CD4-positive, CD25-positive, alpha-beta regulatory T cell (primary cell): ENCODE results near the gene MYO7A. TPM values are rescaled to one million over a fixed set of nuclear protein-coding genes. Genes with fewer than 3 reads are reported as not detected.
A peak's percentile ranks its signal among the peaks of the same experiment; 100 is the strongest.

Source experiments
- ATAC-seq, 2 donors: fragments of 150-1000 bp; cut with Tn5 transposase; one replicate each; pipeline ENCODE4 v1.10.0; 2021; ENCODE audit warnings: low read depth in 2 of 2, moderate number of reproducible peaks in 2 of 2, moderate library complexity in 1 of 2
- DNase-seq, 3 donors: peaks; one replicate each; pipeline versions ENCODE4 v3.0.0 to v3.0.0-alpha.2; 2012 to 2022; ENCODE audit warnings: mixed read lengths in 1 of 3
- H3K27ac ChIP-seq: one replicate; pipeline ENCODE4 v1.7.0; 2013; ENCODE audit warnings: mild to moderate bottlenecking, low read length; ENCODE audit not compliant: insufficient read depth, poor library complexity, severe bottlenecking
- H3K27me3 ChIP-seq: one replicate; pipeline ENCODE4 v1.7.0; 2013; ENCODE audit warnings: low read length; ENCODE audit not compliant: control insufficient read depth, insufficient read depth
- H3K36me3 ChIP-seq: one replicate; pipeline ENCODE4 v1.7.0; 2013; ENCODE audit warnings: mild to moderate bottlenecking, low read length, moderate library complexity; ENCODE audit not compliant: control insufficient read depth, insufficient read depth
- H3K4me1 ChIP-seq: 2 replicates; pipeline ENCODE4 v1.7.0; 2013; ENCODE audit warnings: mild to moderate bottlenecking, low read length; ENCODE audit not compliant: insufficient read depth, control insufficient read depth, poor library complexity, severe bottlenecking
- H3K4me3 ChIP-seq: one replicate; pipeline ENCODE4 v1.7.0; 2013; ENCODE audit warnings: low read depth, mild to moderate bottlenecking, low read length, moderate library complexity
- H3K9me3 ChIP-seq, 2 experiments: 1 replicate in 1 of 2; 2 replicates in 1 of 2; pipeline ENCODE4 v1.7.0; 2013; ENCODE audit warnings: low read length in 2 of 2, mild to moderate bottlenecking in 1 of 2, moderate library complexity in 1 of 2; ENCODE audit not compliant: control insufficient read depth in 2 of 2
- H3K27ac Mint-ChIP-seq, 3 donors: one replicate each; pipeline ENCODE4 v1.8.0; 2020 to 2022; ENCODE audit warnings: mild to moderate bottlenecking in 3 of 3, mixed read lengths in 3 of 3, moderate library complexity in 2 of 3
- H3K27me3 Mint-ChIP-seq: one replicate; pipeline ENCODE4 v1.8.0; 2022; ENCODE audit warnings: mild to moderate bottlenecking, mixed read lengths
- H3K36me3 Mint-ChIP-seq: one replicate; pipeline ENCODE4 v1.8.0; 2020; ENCODE audit warnings: mixed read lengths
- H3K4me1 Mint-ChIP-seq, 4 donors: one replicate each; pipeline ENCODE4 v1.8.0; 2020 to 2022; ENCODE audit warnings: mixed read lengths in 4 of 4, mild to moderate bottlenecking in 1 of 4
- H3K4me3 Mint-ChIP-seq, 4 donors: one replicate each; pipeline ENCODE4 v1.8.0; 2020 to 2022; ENCODE audit warnings: mild to moderate bottlenecking in 4 of 4, mixed read lengths in 4 of 4, moderate library complexity in 3 of 4
- H3K9me3 Mint-ChIP-seq, 7 donors: one replicate each; pipeline ENCODE4 v1.8.0; 2020 to 2022; ENCODE audit warnings: mixed read lengths in 7 of 7, mild to moderate bottlenecking in 3 of 7, moderate library complexity in 2 of 7
- polyA plus RNA-seq, 4 donors: library from polyadenylated mRNA; unstranded; fragments of 300-500 nt; fragmentation: Illumina TruSeq; gene quantifications; one replicate each; pipeline ENCODE4 v1.2.3, GENCODE V29; 2021
- total RNA-seq: library from RNA; stranded (reverse); gene quantifications from one replicate; pipeline ENCODE4 v1.2.3, GENCODE V29; 2022

The MYO7A gene
- total and polyA plus RNA-seq, 5 donors from 2014 or later = 0.12 to 0.84 (median 0.18) TPM; not detected in 1

DNA sequence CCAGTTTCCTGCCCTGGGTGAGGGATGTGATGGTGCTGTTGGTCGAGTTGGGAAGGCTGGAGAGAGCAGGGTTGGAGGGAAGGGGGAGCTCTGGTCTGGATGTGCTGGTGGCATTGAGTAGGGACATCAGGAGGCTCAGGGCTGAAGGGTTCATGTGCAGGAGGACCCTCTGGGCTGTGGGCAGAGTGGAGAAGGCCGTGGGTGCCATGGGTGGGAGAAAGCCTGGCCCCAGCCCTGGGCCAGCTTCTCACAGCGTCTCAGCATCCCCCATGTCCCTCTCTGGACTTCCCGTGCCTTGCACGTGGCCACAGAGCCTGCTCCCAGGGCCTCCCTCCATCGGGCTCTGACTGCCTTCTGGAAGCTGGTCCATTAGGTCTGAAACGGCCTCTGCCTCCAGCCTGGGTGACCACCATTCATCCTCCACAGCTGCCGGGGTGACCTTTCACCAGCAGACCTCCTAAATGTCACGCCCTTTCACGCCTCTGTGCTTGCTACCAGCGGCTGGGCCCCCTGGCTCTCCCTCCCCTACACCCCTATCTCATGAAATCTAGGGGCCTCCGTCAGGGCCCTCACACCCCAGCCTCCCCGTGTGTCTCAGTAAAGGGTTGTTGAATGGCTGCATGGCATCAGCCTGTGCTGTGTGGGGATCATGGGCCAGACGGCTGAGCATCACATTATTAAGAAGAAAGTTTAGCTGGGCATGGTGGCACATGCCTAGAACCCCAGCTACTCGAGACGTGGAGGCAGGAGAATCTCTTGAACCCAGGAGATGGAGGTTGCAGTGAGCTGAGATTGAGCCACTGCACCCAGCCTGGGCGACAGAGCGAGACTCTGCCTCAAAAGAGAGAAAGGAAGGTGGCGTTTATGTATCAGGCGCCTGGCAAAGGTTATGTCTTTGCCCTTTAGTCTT, 25.5 kb downstream of the MYO7A start:
- Histone ChIP-seq H3K4me3 (no peak overlapping the region), H3K9me3 (no peaks in the 10 kb centered on the region), H3K27me3 (no peaks in the 10 kb centered on the region), H3K27ac (no peak overlapping the region), H3K36me3 (no peaks in the 10 kb centered on the region), H3K4me1 (peaks cover 31% of the 10 kb centered on the region)
- no peak for ATAC-seq
- Mint-ChIP-seq H3K27me3 (no peaks in the 10 kb centered on the region), H3K36me3 (no peaks in the 10 kb centered on the region), H3K27ac (peak overlapping the region; percentile 78 to 96 (median 82)), H3K9me3 (no peaks in the 10 kb centered on the region), H3K4me1 (peaks cover 0 to 31% (median 19%) of the 10 kb centered on the region in 4 donors), H3K4me3 (no peak overlapping the region)
- no peak for DNase-seq

DNA sequence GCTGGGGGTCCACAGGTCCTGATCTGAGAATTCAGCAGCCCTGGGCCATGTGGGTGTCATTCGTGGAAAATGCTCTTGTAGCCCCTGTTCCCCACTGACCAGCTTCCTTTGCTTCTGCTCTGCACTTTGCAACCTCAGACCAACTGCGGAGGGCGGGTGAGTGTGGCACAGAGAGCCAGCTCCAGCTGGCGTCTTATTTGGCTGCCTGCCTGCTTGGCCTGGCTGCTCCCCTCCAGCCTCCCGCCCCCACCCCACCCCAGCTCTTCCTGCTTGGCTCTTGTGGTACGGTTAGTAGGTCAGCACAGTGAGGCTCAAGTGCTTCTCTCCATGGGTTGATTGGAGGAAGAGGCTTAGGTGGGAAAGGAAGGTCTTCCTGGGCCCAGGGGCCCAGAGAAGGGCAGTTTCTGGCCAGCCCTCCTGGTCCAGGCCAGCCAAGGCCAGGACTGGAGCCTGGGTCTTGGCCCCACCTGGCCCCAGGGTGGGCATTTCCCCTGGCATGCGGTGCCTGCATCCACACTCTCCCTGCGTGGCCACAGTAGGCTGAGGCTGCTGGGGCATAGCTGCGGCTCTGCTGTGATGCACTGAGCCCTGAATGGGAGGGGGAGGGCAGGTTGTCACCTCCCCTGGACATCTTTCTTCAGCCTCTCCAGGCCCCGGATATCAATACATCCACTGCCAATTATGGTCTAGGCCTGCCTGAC, 26.5 kb downstream of the MYO7A start:
- peaks cover 0 to 31% (median 19%) of the 10 kb centered on the region in 4 donors for H3K4me1 Mint-ChIP-seq
- Histone ChIP-seq H3K36me3 (no peaks in the 10 kb centered on the region), H3K27me3 (no peaks in the 10 kb centered on the region), H3K4me3 (no peak overlapping the region), H3K4me1 (peaks cover 31% of the 10 kb centered on the region), H3K9me3 (no peaks in the 10 kb centered on the region), H3K27ac (no peak overlapping the region)
- no peaks in the 10 kb centered on the region for H3K36me3 Mint-ChIP-seq
- H3K4me3 Mint-ChIP-seq = no peak overlapping the region
- no peaks in the 10 kb centered on the region for H3K9me3 Mint-ChIP-seq
- DNase-seq (no peak), ATAC-seq (no peak)
- H3K27me3 Mint-ChIP-seq = no peaks in the 10 kb centered on the region
- peak overlapping the region in 2 of 3 donors; percentile 9 to 46 for H3K27ac Mint-ChIP-seq

DNA sequence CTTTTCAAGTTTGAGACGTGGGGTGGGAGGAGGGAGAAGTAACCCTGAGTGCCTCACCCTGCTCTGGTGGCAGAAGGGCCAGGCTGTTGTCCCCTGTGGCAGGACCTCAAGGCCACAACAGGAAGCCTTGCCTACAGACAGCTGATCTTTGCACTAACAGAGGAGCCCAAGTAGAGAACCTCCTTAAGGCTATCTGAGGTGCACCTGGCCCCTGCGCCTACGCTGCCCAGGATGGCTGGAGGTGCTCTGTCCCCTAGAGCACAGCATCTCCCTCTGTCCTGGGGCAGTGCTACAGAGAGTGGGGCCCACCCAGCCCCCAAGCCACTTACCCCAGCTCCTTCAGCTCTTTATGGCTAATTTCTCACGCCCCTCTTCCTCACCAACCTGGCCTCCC, 27.0 kb downstream of the MYO7A start:
- H3K27me3 Mint-ChIP-seq = no peaks in the 10 kb centered on the region
- Histone ChIP-seq H3K27ac (no peak overlapping the region), H3K4me1 (peaks cover 31% of the 10 kb centered on the region), H3K27me3 (no peaks in the 10 kb centered on the region), H3K36me3 (no peaks in the 10 kb centered on the region), H3K9me3 (no peaks in the 10 kb centered on the region), H3K4me3 (no peak overlapping the region)
- DNase-seq (no peak), ATAC-seq (no peak)
- peak overlapping the region in 1 of 4 donors; percentile 25 for H3K4me3 Mint-ChIP-seq
- H3K27ac Mint-ChIP-seq = peak overlapping the region in 1 of 3 donors; percentile 9
- peaks cover 0 to 31% (median 19%) of the 10 kb centered on the region in 4 donors for H3K4me1 Mint-ChIP-seq
- H3K36me3 Mint-ChIP-seq = no peaks in the 10 kb centered on the region
- H3K9me3 Mint-ChIP-seq = no peaks in the 10 kb centered on the region

DNA sequence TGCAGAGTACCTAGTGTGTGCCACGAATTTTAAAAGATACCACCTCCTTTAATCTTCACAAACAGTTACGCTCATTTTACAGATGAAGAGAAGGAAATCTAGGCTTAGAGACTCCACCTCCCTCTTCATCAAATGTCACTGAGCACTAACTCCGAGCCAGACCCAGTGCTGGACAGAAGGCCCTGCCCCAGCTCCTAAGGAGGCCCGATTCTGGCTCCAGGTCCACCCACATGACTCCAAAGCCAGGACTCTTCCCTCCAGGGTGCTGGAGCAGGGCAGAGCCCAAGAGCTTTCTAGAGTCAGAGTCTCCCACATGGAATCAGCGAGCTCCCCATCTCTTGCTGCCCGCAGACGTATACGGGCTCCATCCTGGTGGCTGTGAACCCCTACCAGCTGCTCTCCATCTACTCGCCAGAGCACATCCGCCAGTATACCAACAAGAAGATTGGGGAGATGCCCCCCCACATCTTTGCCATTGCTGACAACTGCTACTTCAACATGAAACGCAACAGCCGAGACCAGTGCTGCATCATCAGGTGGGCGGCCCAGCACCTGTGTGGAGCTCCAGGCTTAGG, 27.6 kb downstream of the MYO7A start:
- no peak overlapping the region for H3K4me3 ChIP-seq
- no peak overlapping the region for H3K27ac Mint-ChIP-seq
- no peaks in the 10 kb centered on the region for H3K36me3 ChIP-seq
- no peaks in the 10 kb centered on the region for H3K9me3 Mint-ChIP-seq
- no peak overlapping the region for H3K27ac ChIP-seq
- H3K4me1 Mint-ChIP-seq = peaks cover 0 to 31% (median 19%) of the 10 kb centered on the region in 4 donors
- H3K4me1 ChIP-seq = peaks cover 31% of the 10 kb centered on the region
- H3K36me3 Mint-ChIP-seq = no peaks in the 10 kb centered on the region
- DNase-seq (no peak), ATAC-seq (no peak)
- no peaks in the 10 kb centered on the region for H3K27me3 ChIP-seq
- no peaks in the 10 kb centered on the region for H3K9me3 ChIP-seq
- H3K4me3 Mint-ChIP-seq = peak overlapping the region in 1 of 4 donors; percentile 25
- H3K27me3 Mint-ChIP-seq = no peaks in the 10 kb centered on the region

DNA sequence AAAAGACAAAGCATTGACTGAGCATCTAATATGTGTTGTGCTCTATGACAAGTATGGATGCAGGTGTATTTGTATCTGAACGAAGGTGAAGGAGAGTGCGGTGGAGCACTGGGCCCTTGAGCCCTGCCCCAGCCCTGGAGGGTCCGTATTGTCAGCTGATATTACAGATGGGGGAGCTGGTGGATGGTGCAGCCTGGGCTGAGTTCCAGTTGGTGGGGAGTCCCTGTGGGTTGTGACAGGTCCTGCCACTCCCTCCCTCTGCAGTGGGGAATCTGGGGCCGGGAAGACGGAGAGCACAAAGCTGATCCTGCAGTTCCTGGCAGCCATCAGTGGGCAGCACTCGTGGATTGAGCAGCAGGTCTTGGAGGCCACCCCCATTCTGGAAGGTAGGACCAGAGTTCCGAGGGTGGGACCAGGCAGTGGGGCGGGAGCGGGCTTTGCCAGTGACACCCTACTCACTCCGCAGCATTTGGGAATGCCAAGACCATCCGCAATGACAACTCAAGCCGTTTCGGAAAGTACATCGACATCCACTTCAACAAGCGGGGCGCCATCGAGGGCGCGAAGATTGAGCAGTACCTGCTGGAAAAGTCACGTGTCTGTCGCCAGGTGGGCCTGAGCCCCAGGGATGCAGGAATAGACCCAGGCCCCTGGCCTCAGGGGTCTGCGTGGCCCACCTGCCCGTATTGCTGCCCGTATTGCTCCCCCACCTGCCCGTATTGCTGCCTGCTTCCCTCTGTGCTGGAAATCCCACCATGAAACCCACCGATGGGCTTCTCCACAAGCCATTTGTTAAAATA, 28.6 kb downstream of the MYO7A start:
- H3K4me1 ChIP-seq = peaks cover 27% of the 10 kb centered on the region
- Mint-ChIP-seq H3K9me3 (no peaks in the 10 kb centered on the region), H3K36me3 (no peaks in the 10 kb centered on the region), H3K4me1 (peaks cover 0 to 26% (median 16%) of the 10 kb centered on the region in 4 donors), H3K27me3 (no peaks in the 10 kb centered on the region), H3K4me3 (no peak overlapping the region), H3K27ac (peak overlapping the region in 1 of 3 donors; percentile 12)
- DNase-seq (no peak), ATAC-seq (no peak)
- no peak overlapping the region for H3K4me3 ChIP-seq
- H3K27me3 ChIP-seq = no peaks in the 10 kb centered on the region
- H3K36me3 ChIP-seq = no peaks in the 10 kb centered on the region
- H3K27ac ChIP-seq = no peak overlapping the region
- no peaks in the 10 kb centered on the region for H3K9me3 ChIP-seq

DNA sequence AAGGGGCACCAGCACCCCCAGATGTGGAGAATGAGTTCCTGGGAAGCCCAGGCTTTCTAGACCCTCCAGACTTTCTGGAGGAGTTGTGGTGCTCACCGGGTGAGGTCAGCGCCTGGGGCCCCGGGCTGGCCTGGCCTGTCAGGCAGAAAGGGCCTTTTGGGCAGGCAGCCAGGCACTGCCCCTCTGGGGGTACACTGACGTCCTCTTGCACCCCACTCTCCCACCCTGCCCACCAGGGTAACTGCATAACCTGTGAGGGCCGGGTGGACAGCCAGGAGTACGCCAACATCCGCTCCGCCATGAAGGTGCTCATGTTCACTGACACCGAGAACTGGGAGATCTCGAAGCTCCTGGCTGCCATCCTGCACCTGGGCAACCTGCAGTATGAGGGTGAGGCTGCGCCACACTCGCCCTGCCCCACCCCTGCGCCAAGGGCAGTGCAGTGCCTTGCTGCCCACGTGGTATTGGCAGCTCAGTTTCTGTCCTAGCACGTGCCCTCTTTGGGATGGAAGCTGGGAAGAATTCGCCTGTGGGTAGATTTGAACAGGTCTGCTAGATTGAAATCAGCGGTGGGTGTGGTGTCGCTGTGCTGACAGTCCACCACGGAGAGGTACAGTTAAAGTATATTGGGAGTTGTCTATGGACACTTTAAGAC, 30.1 kb downstream of the MYO7A start:
- Mint-ChIP-seq H3K4me1 (peaks cover 0 to 10% (median 5%) of the 10 kb centered on the region in 4 donors), H3K4me3 (no peak overlapping the region), H3K9me3 (peaks cover 0 to 2% (median 0%) of the 10 kb centered on the region in 7 donors), H3K27ac (no peak overlapping the region), H3K36me3 (no peaks in the 10 kb centered on the region), H3K27me3 (no peaks in the 10 kb centered on the region)
- DNase-seq = no peak
- H3K9me3 ChIP-seq = no peaks in the 10 kb centered on the region
- H3K4me1 ChIP-seq = peaks cover 11% of the 10 kb centered on the region
- H3K27ac ChIP-seq = no peak overlapping the region
- no peak for ATAC-seq
- no peaks in the 10 kb centered on the region for H3K27me3 ChIP-seq
- no peaks in the 10 kb centered on the region for H3K36me3 ChIP-seq
- no peak overlapping the region for H3K4me3 ChIP-seq
